Activated CD4-positive, alpha-beta memory T cell treated with anti-CD3 and anti-CD28 coated beads for 36 hours (primary cell): Measurements from ENCODE around the gene CEP57. TPM values are rescaled to one million over a fixed set of nuclear protein-coding genes. Genes with fewer than 3 reads are reported as not detected.
"Not testable (repeated sequence)": the region's sequence is repeated elsewhere in the genome, so short reads cannot be mapped to it uniquely, and the experiment has no call there.

Experiments used
- CTCF ChIA-PET: fragments of 350-600 bp; sonication (Branson Sonifier 250); formaldehyde crosslinking; loops from one replicate; lab custom pipeline; 2021; ENCODE audit warnings: antibody characterized with exemption, inconsistent platforms; lab: Charles Lee
- POLR2A ChIA-PET: fragments of 350-600 bp; sonication (Branson Sonifier 250); formaldehyde crosslinking; loops from one replicate; lab custom pipeline; 2021; ENCODE audit warnings: antibody characterized with exemption; lab: Charles Lee
- DNase-seq: peaks from one replicate; pipeline ENCODE4 v3.0.0-alpha.2; 2020
- H3K27ac Mint-ChIP-seq: one replicate; pipeline ENCODE4 v1.8.0; 2021; ENCODE audit warnings: mixed read lengths
- H3K27me3 Mint-ChIP-seq: one replicate; pipeline ENCODE4 v1.8.0; 2021; ENCODE audit warnings: mixed read lengths
- H3K36me3 Mint-ChIP-seq: one replicate; pipeline ENCODE4 v1.8.0; 2021; ENCODE audit warnings: mixed read lengths
- H3K4me1 Mint-ChIP-seq: one replicate; pipeline ENCODE4 v1.8.0; 2021; ENCODE audit warnings: low read depth, mixed read lengths
- H3K4me3 Mint-ChIP-seq: one replicate; pipeline ENCODE4 v1.8.0; 2021; ENCODE audit warnings: mild to moderate bottlenecking, mixed read lengths
- H3K9me3 Mint-ChIP-seq: one replicate; pipeline ENCODE4 v1.8.0; 2021; ENCODE audit warnings: mixed read lengths
- intact Hi-C: fragments of 100-400 bp; cut with micrococcal nuclease; formaldehyde crosslinking; loops from one replicate; pipeline ENCODE4 v1.15.1; 2023
- total RNA-seq, 2 experiments: library from RNA; stranded (reverse); gene quantifications; one replicate each; pipeline ENCODE4 v1.2.3, GENCODE V29; 2021

CEP57 gene
- total RNA-seq, 2 experiments from 2014 or later: 115 to 117 TPM

DNA sequence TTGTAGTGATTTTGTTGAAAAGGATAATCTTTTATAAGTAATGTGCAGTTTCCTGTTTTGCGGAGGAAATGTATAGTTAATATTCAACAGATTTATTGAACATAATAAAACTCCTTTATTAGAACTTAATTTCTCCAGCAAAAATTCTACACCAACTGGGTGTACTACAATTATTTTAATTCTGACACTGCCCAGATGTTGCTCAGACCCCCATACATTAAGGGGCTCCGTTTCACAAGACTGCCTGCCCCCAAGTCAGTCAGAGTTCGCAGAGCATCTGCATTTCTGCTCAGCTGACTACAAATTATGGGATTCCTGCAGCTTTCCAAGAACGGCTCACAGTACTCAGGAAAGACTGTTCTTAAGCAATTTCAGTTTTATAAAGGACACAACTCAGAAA lies 6.2 kb downstream of the CEP57 start:
- Mint-ChIP-seq H3K4me3 (no peak overlapping the region), H3K27me3 (no peaks in the 10 kb centered on the region), H3K27ac (no peak overlapping the region), H3K36me3 (peaks cover 39% of the 10 kb centered on the region), H3K9me3 (no peaks in the 10 kb centered on the region), H3K4me1 (peaks cover 37% of the 10 kb centered on the region)
- ChIA-PET POLR2A (interaction anchor here (0.7 kb wide), 1 partner anchor 17 kb away, joined by 3 read pairs; no protein-coding TSS in a partner anchor), CTCF (interaction anchor here (4.3 kb wide), 1 partner anchor 40 kb away, joined by 14 read pairs; no protein-coding TSS in a partner anchor)
- intact Hi-C loops: no loop called here
- DNase-seq: no peak

DNA sequence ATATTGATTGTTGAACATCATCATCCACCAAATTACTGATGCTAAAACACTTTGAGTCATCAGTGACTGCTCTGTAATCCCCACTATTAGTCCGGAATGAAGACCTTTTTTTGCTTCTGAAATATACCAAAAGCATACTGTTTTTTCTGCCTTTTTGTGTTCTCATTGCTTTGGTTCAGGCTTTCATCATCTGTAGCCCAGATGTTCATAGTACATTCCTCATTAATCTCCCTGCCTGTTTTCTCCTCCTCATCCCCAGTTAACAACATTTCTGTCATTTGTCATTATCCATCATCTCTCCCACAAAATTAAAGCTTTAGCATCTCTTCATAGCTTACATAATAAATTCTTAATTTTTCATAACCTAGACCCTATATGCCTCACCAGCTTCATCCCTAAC lies 9.2 kb downstream of the CEP57 start:
- ChIA-PET CTCF (interaction anchor here (0.7 to 1.3 kb wide), 2 partner anchors 37 to 594 kb away, joined by 3 to 5 read pairs; no protein-coding TSS in a partner anchor), POLR2A (no interaction called here)
- H3K36me3 Mint-ChIP-seq: peaks cover 33% of the 10 kb centered on the region
- DNase-seq: no peak
- H3K4me3 Mint-ChIP-seq: no peak overlapping the region
- no peak overlapping the region for H3K27ac Mint-ChIP-seq
- H3K27me3 Mint-ChIP-seq: no peaks in the 10 kb centered on the region
- intact Hi-C loops: no loop called here
- H3K4me1 Mint-ChIP-seq: peaks cover 14% of the 10 kb centered on the region
- H3K9me3 Mint-ChIP-seq: no peaks in the 10 kb centered on the region

GRCh38 chr11:95800438-95800837 lies 10.1 kb downstream of the CEP57 start:
- DNase-seq: no peak
- ChIA-PET CTCF (interaction anchor here (1.3 kb wide), 1 partner anchor 36 kb away, joined by 5 read pairs; no protein-coding TSS in a partner anchor), POLR2A (no interaction called here)
- intact Hi-C loops: no loop called here
- no peak overlapping the region for H3K27ac Mint-ChIP-seq
- no peaks in the 10 kb centered on the region for H3K27me3 Mint-ChIP-seq
- H3K4me3 Mint-ChIP-seq: no peak overlapping the region
- H3K9me3 Mint-ChIP-seq: no peaks in the 10 kb centered on the region
- peaks cover 7% of the 10 kb centered on the region for H3K4me1 Mint-ChIP-seq
- peaks cover 35% of the 10 kb centered on the region for H3K36me3 Mint-ChIP-seq

- Mint-ChIP-seq H3K4me3 (no peak overlapping the region), H3K36me3 (peaks cover 38% of the 10 kb centered on the region), H3K27me3 (no peaks in the 10 kb centered on the region), H3K9me3 (peaks cover 2% of the 10 kb centered on the region), H3K4me1 (peaks cover 2% of the 10 kb centered on the region), H3K27ac (no peak overlapping the region)
- POLR2A ChIA-PET: no interaction called here
- intact Hi-C loops: no loop called here
- CTCF ChIA-PET: interaction anchor here (1.5 to 1.6 kb wide), 2 partner anchors 12 to 33 kb away, joined by 3 to 6 read pairs; partner anchors contain the start of gene CEP57
- DNase-seq: no peak
Measured at GRCh38 chr11:95802806-95803205, 12.5 kb downstream of the CEP57 start.

DNA sequence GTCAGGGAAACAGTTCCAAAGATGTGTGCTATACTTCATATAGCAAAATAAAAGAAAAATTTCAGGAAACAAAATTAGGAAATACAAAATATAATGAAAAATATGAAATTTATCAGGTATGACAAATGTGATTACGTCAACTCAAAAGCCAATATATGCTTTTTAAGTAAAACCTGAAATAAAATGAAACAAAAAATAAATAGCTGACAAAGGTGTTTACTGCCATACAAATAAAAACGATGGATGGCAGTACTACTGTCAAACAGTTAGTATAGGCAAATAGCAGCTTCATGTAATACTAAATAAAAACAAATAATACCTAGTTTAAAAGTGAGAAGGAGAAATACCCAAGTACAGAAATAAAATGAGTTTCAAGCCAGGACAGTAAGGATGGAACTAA lies 13.7 kb downstream of the CEP57 start:
- CTCF ChIA-PET: no interaction called here
- peaks cover 2% of the 10 kb centered on the region for H3K4me1 Mint-ChIP-seq
- intact Hi-C loops: no loop called here
- H3K4me3 Mint-ChIP-seq: no peak overlapping the region
- POLR2A ChIA-PET: no interaction called here
- peaks cover 4% of the 10 kb centered on the region for H3K9me3 Mint-ChIP-seq
- peaks cover 41% of the 10 kb centered on the region for H3K36me3 Mint-ChIP-seq
- no peaks in the 10 kb centered on the region for H3K27me3 Mint-ChIP-seq
- no peak for DNase-seq
- no peak overlapping the region for H3K27ac Mint-ChIP-seq

DNA sequence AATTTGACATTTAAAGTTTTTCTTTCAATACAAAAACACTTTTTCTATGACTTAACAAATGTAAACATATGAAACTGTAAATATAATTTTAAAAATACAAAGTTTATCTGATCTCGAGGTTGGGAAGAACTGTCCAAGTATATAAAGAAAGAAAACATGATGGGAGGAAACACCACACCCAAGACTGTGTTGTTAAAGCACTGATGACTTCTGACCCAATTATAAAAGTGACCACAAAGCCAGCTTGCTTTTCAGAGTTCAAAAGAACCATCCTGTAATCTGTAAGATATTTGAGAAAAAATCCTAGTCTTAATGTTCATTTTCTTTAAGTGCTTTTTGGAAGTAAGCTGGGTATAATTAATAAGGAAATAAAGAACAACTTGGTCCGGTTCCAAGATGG lies 15.6 kb downstream of the CEP57 start:
- no peak for DNase-seq
- intact Hi-C loops: no loop called here
- Mint-ChIP-seq H3K36me3 (peaks cover 28% of the 10 kb centered on the region), H3K9me3 (peaks cover 10% of the 10 kb centered on the region), H3K27ac (no peak overlapping the region), H3K27me3 (no peaks in the 10 kb centered on the region), H3K4me1 (peaks cover 2% of the 10 kb centered on the region), H3K4me3 (no peak overlapping the region)
- ChIA-PET CTCF (no interaction called here), POLR2A (no interaction called here)

GRCh38 chr11:95806464-95806863 lies 16.2 kb downstream of the CEP57 start:
- DNase-seq, intact Hi-C loops, H3K27ac Mint-ChIP-seq, H3K4me1 Mint-ChIP-seq, H3K4me3 Mint-ChIP-seq, H3K27me3 Mint-ChIP-seq, POLR2A ChIA-PET: not testable (repeated sequence)
- peaks cover 27% of the 10 kb centered on the region for H3K36me3 Mint-ChIP-seq
- CTCF ChIA-PET: interaction anchor here (0.6 kb wide), 1 partner anchor 1182 kb away, joined by 3 read pairs; no protein-coding TSS in a partner anchor
- peaks cover 10% of the 10 kb centered on the region for H3K9me3 Mint-ChIP-seq

DNA sequence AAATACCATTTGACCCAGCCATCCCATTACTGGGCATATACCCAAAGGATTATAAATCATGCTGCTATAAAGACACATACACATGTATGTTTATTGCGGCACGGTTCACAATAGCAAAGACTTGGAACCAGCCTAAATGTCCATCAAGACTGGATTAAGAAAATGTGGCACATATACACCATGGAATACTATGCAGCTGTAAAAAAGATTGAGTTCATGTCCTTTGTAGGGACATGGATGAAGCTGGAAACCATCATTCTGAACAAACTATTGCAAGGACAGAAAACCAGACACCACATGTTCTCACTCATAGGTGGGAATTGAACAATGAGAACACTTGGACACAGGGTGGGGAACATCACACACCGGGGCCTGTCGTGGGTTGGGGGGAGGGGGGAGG lies 20.8 kb downstream of the CEP57 start:
- H3K4me1 Mint-ChIP-seq, intact Hi-C loops, H3K4me3 Mint-ChIP-seq, POLR2A ChIA-PET, H3K27me3 Mint-ChIP-seq, H3K27ac Mint-ChIP-seq, CTCF ChIA-PET, DNase-seq: not testable (repeated sequence)
- H3K9me3 Mint-ChIP-seq: peaks cover 10% of the 10 kb centered on the region
- peaks cover 20% of the 10 kb centered on the region for H3K36me3 Mint-ChIP-seq

DNA sequence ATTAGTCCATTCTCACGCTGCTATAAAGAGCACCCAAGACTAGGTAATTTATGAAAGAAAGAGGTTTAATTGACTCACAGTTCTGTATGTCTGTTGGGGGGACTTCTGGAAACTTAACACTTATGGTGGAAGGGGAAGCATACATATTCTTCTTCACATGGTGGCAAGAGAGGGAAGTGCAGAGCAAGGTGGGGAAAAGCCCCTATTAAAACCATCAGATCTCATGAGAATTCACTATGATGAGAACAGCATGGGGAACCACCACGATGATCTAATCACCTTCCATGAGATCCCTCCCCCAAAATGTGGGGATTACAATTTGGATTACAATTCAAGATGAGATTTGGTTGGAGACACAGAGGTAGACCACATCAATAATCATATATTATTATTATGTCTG lies 25.7 kb downstream of the CEP57 start:
- intact Hi-C loops: no loop called here
- H3K36me3 Mint-ChIP-seq: peaks cover 32% of the 10 kb centered on the region
- no peak overlapping the region for H3K27ac Mint-ChIP-seq
- no peaks in the 10 kb centered on the region for H3K27me3 Mint-ChIP-seq
- no peaks in the 10 kb centered on the region for H3K9me3 Mint-ChIP-seq
- H3K4me1 Mint-ChIP-seq: no peaks in the 10 kb centered on the region
- ChIA-PET POLR2A (no interaction called here), CTCF (no interaction called here)
- no peak overlapping the region for H3K4me3 Mint-ChIP-seq
- no peak for DNase-seq

- H3K4me3 Mint-ChIP-seq: no peak overlapping the region
- H3K9me3 Mint-ChIP-seq: no peaks in the 10 kb centered on the region
- DNase-seq: no peak
- H3K27me3 Mint-ChIP-seq: no peaks in the 10 kb centered on the region
- POLR2A ChIA-PET: no interaction called here
- H3K4me1 Mint-ChIP-seq: peaks cover 2% of the 10 kb centered on the region
- peaks cover 48% of the 10 kb centered on the region for H3K36me3 Mint-ChIP-seq
- no peak overlapping the region for H3K27ac Mint-ChIP-seq
- intact Hi-C loops: no loop called here
- CTCF ChIA-PET: no interaction called here
Measured at GRCh38 chr11:95821640-95822039, 31.3 kb downstream of the CEP57 start.

DNA sequence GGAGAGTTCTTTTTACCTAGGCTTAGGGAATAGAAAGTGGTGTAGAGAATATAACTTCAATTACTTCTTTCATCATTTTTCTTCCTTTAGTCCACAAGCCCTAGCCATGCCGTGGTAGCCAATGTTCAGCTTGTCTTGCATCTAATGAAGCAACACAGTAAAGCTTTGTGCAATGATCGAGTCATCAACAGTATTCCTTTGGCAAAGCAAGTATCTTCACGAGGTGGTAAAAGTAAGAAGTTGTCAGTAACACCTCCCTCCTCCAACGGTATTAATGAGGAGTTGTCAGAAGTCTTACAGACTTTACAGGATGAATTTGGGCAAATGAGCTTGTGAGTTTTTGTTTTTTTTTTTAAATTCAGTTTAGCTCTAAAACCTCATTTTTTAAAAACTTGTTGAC lies 37.4 kb downstream of the CEP57 start:
- H3K4me3 Mint-ChIP-seq: no peak overlapping the region
- H3K27ac Mint-ChIP-seq: no peak overlapping the region
- CTCF ChIA-PET: interaction anchor here (0.6 kb wide), 2 partner anchors 8 to 91 kb away, joined by 3 to 4 read pairs; no protein-coding TSS in a partner anchor
- intact Hi-C loops: no loop called here
- H3K9me3 Mint-ChIP-seq: no peaks in the 10 kb centered on the region
- POLR2A ChIA-PET: no interaction called here
- H3K27me3 Mint-ChIP-seq: no peaks in the 10 kb centered on the region
- peaks cover 14% of the 10 kb centered on the region for H3K4me1 Mint-ChIP-seq
- peaks cover 45% of the 10 kb centered on the region for H3K36me3 Mint-ChIP-seq
- DNase-seq: no peak

GRCh38 chr11:95829580-95830259 lies 39.4 kb downstream of the CEP57 start:
- no peaks in the 10 kb centered on the region for H3K9me3 Mint-ChIP-seq
- ChIA-PET POLR2A (interaction anchor here (1.4 kb wide), 1 partner anchor 40 kb away, joined by 3 read pairs; the partner anchor contains the start of genes CEP57 and FAM76B), CTCF (interaction anchor here (1.0 kb wide), 1 partner anchor 20 kb away, joined by 3 read pairs; no protein-coding TSS in a partner anchor)
- peak overlapping the region; percentile 58 for H3K27ac Mint-ChIP-seq
- peaks cover 14% of the 10 kb centered on the region for H3K4me1 Mint-ChIP-seq
- intact Hi-C loops: loop anchor here (10.0 kb wide), 1 partner anchor 405 kb away; no protein-coding TSS in a partner anchor
- H3K27me3 Mint-ChIP-seq: no peaks in the 10 kb centered on the region
- H3K4me3 Mint-ChIP-seq: no peak overlapping the region
- H3K36me3 Mint-ChIP-seq: peaks cover 44% of the 10 kb centered on the region
- DNase-seq: no peak
